Stimulated activated effector memory CD8-positive, alpha-beta T cell treated with anti-CD3 and anti-CD28 coated beads, Interleukin-12 subunit alpha, Interleukin-12 subunit beta, amount 100 ng/mL, for 72 hours (primary cell): ENCODE data around the gene KRT72.

ENCODE experiments used
- ATAC-seq: fragments of 150-1000 bp; cut with Tn5 transposase; 2 replicates; pipeline ENCODE4 v1.10.0; 2021
- DNase-seq, 2 donors: peaks; one replicate each; pipeline ENCODE4 v3.0.0; 2021 to 2022; ENCODE audit warnings: low spot score in 2 of 2
- H3K27ac Mint-ChIP-seq: one replicate; pipeline ENCODE4 v1.8.0; 2022; ENCODE audit warnings: mild to moderate bottlenecking, mixed read lengths
- H3K36me3 Mint-ChIP-seq: one replicate; pipeline ENCODE4 v1.8.0; 2022; ENCODE audit warnings: mild to moderate bottlenecking, mixed read lengths
- H3K4me1 Mint-ChIP-seq: one replicate; pipeline ENCODE4 v1.8.0; 2022; ENCODE audit warnings: mixed read lengths
- H3K4me3 Mint-ChIP-seq: one replicate; pipeline ENCODE4 v1.8.0; 2022; ENCODE audit warnings: mild to moderate bottlenecking, mixed read lengths
- H3K9me3 Mint-ChIP-seq: one replicate; pipeline ENCODE4 v1.8.0; 2022; ENCODE audit warnings: mixed read lengths

KRT72 gene

DNA sequence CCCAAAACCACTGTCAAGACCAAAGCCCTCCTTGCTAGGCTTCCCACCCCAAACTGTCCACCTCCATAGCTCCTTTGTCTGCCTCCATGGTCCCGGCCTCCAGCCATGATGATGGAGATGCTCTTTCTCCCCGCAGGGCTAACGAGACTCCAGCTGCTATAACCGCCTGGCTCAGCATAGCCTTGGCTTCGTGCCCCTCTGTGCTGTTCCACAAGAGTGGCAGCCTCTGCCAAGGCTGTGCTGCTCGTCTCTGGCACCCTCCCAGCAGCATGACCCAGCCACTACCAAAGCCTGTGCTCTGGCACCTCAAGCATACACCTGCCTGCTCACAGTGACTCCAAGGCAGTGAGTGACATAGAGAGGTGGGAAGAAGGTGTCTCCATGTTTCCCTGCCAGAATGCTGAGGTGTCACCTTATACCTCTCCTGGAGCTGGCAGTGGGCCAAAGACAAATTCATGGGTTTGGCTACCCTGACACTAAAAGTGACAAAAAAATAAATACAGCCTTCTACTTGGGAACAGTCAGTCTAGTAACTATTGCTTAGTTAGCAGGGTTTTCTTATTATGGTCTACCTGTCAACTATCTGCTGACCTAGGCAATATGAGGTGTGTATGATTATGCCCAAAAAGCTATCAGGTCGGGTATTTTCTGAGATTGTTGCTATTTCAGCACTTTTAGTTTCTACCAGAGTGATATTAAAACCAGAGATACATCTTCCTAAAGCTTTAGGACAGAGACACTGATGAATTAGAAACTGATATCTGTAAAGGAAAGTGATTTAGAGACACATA lies 33.2 kb upstream of the KRT72 start:
- Mint-ChIP-seq H3K36me3 (no peaks in the 10 kb centered on the region), H3K4me1 (peaks cover 37% of the 10 kb centered on the region), H3K9me3 (no peaks in the 10 kb centered on the region), H3K27ac (no peak overlapping the region), H3K4me3 (no peak overlapping the region)
- ATAC-seq (no peak), DNase-seq (peak in 1 of 2 donors; percentile 32)

DNA sequence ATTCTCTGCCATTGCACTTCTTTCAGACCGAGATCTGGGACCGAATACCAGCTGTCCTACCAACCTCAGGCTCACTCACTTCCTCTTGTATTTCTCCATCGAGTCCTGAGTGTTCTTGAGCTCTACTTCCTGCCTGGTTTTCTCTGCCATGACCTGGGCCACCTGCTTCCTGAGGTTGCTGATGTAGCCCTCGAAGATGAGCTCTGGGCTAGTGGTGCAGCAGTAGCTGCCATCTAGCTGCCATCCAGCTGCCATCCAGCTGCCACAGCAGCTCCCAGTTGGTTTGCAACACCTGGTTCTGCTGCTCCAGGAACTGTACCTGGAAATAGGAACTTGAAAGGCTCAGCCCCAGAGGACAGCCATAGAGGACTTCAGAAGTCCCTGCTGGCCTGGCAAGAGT lies 32.1 kb upstream of the KRT72 start:
- H3K36me3 Mint-ChIP-seq = no peaks in the 10 kb centered on the region
- H3K9me3 Mint-ChIP-seq = no peaks in the 10 kb centered on the region
- DNase-seq = peak in 1 of 2 donors; percentile 23
- ATAC-seq = no peak
- no peak overlapping the region for H3K4me3 Mint-ChIP-seq
- H3K4me1 Mint-ChIP-seq = peaks cover 40% of the 10 kb centered on the region
- H3K27ac Mint-ChIP-seq = no peak overlapping the region

DNA sequence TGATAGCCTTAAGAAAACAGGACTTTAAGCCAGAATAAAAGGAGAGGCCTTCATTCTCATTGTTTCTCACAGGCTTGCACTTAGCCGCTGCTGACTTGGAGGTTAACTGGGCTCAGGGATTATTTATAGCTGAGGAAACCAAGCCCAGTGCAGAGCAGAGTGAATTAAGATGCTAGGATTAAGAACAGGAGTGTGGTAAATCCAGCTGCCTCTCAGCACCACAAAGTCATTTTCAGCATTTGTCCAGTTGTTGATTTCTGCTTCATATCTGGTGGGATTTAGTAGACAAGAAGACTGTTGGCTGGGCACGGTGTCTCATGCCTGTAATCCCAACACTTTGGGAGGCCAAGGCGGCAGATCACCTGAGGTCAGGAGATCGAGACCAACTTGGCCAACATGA lies 31.4 kb upstream of the KRT72 start:
- DNase-seq (no peak), ATAC-seq (no peak)
- H3K9me3 Mint-ChIP-seq = no peaks in the 10 kb centered on the region
- no peaks in the 10 kb centered on the region for H3K36me3 Mint-ChIP-seq
- peaks cover 43% of the 10 kb centered on the region for H3K4me1 Mint-ChIP-seq
- H3K4me3 Mint-ChIP-seq = no peak overlapping the region
- no peak overlapping the region for H3K27ac Mint-ChIP-seq

DNA sequence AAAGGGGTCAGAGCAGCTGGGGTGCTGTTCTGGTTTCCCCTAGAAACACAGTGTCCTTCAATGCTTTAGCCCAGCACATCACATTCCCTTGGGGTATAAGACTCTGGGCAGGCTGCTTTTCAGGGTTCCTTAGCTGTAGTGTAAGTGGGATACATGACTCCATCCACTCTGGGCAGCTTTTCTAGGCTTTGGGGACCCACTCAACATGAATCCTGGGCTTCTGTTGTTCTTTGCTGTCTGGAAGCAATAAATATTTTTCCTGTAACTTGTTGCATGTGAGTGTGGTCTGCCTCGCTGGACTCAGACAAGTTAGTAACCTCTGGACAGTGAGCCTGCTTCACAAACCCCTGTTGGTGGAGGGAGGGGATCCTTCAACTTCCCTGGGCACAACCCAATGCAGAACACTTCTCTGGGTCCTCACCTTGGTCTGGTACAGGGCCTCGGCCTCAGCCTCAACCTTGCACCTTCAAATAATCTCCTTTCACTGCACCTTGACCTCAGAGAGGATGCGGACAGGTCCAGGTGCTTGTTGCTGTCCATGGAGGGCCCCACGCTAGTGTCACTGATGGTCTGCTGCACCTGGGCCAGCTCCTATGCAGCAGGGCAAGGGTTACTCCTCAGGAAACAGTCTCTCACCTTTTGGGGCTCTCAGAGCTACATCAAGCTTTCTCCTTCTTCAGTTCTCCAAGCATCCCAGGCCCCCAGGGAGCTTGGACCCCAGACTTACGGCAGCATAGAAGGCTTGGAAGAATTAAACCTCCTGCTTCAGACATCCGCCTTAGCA lies 30.6 kb upstream of the KRT72 start:
- Mint-ChIP-seq H3K36me3 (no peaks in the 10 kb centered on the region), H3K4me1 (peaks cover 43% of the 10 kb centered on the region), H3K27ac (no peak overlapping the region), H3K4me3 (no peak overlapping the region), H3K9me3 (no peaks in the 10 kb centered on the region)
- DNase-seq (peak in 1 of 2 donors; percentile 40), ATAC-seq (no peak)

DNA sequence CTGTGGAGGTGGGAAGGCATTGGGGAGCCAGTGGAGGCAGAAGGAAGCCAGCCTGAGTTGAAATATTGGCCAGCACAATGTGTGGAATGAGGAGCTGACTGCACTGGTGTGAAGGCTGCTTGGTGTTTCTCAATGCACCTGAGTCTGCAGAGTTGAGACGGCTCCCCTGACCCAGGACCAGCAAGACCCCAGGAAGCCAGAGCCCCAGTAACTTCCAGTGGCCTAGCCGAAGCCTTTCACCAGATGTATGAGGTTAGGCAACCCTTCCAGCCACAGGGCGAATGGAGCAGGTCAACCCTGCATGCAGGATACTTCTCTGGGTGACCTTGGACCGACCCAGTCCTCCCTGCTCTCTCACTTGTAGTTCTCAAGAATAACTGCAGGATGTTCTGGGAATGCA lies 30.0 kb upstream of the KRT72 start:
- Mint-ChIP-seq H3K36me3 (no peaks in the 10 kb centered on the region), H3K4me1 (peaks cover 43% of the 10 kb centered on the region), H3K9me3 (no peaks in the 10 kb centered on the region), H3K4me3 (no peak overlapping the region), H3K27ac (no peak overlapping the region)
- DNase-seq (peak in 1 of 2 donors; percentile 40), ATAC-seq (no peak)

DNA sequence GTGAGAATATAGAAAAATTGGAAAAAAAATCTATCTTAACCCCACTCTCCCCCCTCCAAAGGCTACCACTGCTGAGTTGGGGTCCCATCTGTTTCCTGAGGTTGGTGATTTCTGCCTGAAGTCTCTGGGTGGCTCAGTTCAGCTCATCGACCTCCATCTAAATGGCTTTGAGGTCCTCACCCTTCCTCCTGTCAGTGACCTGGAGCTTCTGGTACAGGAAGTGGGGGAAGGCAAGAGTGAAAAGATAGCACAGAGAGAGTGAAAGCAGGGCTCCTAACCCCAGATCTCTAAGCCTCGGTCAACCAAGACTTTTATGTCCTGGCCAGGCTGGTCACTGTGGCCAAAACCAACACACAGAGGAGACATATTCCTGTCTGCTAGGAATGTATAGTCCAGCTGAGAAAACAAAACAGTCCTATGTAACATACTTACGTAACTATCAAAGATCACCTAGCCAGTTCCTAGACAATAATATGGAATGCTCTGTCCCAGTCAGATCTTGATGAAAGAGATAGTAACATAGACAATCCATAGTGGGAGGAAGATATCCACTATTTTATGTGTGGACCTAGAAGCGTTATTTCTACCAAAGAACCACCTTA lies 29.4 kb upstream of the KRT72 start:
- H3K36me3 Mint-ChIP-seq = no peaks in the 10 kb centered on the region
- no peaks in the 10 kb centered on the region for H3K9me3 Mint-ChIP-seq
- H3K4me1 Mint-ChIP-seq = peaks cover 43% of the 10 kb centered on the region
- H3K27ac Mint-ChIP-seq = no peak overlapping the region
- no peak for ATAC-seq
- no peak overlapping the region for H3K4me3 Mint-ChIP-seq
- DNase-seq = no peak

DNA sequence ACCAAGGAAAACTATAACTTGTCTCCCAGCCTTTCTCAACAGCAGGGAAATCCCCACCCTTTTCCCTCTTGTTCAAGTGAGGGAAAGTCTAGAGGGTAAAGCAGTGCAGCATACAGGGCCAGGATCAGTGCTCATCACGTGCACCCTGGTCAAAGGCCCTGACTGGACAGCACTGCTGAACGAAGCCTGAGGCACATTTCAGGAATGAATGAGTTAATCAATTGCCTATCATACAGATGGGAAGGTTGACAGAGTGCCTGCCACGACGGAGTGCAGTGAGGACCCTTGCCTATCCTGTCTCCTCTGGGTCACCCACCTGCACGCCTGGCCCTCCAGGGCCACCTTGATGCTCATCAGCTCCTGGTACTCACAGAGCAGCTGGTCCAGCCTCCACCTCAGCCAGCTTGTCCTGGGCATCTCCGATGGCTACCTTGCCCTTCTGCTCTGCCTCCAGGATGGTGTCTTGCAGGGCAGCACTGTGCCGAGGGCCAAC lies 28.8 kb upstream of the KRT72 start:
- Mint-ChIP-seq H3K4me1 (peaks cover 43% of the 10 kb centered on the region), H3K27ac (no peak overlapping the region), H3K9me3 (no peaks in the 10 kb centered on the region), H3K36me3 (no peaks in the 10 kb centered on the region), H3K4me3 (no peak overlapping the region)
- ATAC-seq (no peak), DNase-seq (peak in 1 of 2 donors; percentile 30)

DNA sequence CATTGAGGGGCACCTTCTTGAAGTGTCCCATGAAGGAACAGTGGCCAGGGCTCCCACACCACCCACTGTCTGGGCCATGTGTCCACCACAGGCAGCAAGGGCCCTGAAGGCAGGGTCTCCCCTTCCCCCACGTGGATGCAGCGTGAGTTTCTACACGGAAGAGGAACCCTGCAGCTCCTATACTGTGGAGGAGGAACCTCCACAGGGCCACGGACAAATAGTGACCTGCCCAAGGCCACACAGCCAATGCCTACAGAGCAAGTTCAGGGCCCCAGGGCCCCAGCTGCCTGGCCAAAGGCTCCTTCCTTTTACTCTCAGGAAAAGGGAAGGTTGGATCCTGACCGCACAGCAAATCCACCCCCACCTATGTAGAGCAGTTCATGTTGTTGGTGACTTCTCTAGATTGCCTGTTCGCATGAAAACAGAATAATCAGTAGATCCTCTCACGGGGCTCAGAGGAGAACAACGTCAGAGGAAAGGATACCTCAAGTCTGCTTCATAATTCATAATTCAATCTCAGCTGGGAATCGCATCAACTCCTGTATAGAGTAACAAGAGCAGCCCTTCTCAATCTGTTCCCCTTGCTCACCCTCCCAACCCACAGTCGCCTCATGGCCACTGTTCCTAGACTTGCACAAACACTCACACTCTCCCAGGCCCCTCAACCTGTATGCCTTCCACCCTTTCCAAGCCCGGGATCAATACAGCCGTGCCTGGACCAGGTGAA lies 28.2 kb upstream of the KRT72 start:
- ATAC-seq (no peak), DNase-seq (peak in 1 of 2 donors; percentile 43)
- H3K27ac Mint-ChIP-seq = no peak overlapping the region
- H3K4me1 Mint-ChIP-seq = peaks cover 42% of the 10 kb centered on the region
- no peaks in the 10 kb centered on the region for H3K9me3 Mint-ChIP-seq
- no peaks in the 10 kb centered on the region for H3K36me3 Mint-ChIP-seq
- H3K4me3 Mint-ChIP-seq = no peak overlapping the region

DNA sequence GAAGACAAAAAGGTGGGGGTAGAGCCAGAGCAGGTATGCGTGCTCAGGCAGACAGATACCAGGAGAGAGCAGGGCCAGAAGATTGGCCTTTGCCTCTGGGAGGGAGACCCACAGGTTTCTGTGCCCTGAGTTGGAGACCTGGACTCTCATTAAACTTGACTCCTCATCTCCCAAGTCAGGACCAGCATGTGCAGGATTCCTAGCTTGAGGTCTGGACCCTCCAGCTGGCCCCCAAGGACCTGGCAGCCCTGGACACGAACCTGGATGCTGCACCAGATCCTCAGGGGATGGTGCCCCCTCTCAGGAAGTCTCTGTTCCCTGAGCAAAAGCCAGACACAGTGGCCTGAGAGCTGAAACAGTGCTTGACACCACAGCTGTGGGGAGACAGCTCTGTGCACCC lies 27.6 kb upstream of the KRT72 start:
- Mint-ChIP-seq H3K36me3 (no peaks in the 10 kb centered on the region), H3K27ac (no peak overlapping the region), H3K4me1 (peaks cover 36% of the 10 kb centered on the region), H3K9me3 (no peaks in the 10 kb centered on the region), H3K4me3 (no peak overlapping the region)
- peak in 1 of 2 donors; percentile 34 for DNase-seq
- ATAC-seq = no peak

DNA sequence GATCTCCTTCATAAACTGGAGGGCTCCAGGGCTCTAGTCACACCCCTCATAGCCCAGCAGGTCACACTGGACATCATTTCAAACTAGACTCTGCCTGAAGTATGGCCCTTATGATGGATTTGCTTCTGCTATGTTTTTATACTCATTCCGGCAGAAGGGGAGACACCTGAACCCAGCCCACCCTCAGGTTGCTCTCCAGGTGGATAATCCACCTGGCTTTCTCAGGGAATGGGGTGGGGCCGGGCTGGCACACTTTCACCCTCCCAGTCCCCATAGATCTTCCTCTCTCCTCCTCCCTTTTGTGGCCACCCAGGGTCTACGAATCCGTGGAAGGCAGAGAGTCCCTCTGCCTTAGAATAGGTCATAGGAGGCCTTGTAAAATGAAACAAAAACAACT lies 26.8 kb upstream of the KRT72 start:
- Mint-ChIP-seq H3K4me3 (no peak overlapping the region), H3K4me1 (peaks cover 29% of the 10 kb centered on the region), H3K36me3 (no peaks in the 10 kb centered on the region), H3K27ac (peak overlapping the region; percentile 1), H3K9me3 (no peaks in the 10 kb centered on the region)
- ATAC-seq (no peak), DNase-seq (no peak)

DNA sequence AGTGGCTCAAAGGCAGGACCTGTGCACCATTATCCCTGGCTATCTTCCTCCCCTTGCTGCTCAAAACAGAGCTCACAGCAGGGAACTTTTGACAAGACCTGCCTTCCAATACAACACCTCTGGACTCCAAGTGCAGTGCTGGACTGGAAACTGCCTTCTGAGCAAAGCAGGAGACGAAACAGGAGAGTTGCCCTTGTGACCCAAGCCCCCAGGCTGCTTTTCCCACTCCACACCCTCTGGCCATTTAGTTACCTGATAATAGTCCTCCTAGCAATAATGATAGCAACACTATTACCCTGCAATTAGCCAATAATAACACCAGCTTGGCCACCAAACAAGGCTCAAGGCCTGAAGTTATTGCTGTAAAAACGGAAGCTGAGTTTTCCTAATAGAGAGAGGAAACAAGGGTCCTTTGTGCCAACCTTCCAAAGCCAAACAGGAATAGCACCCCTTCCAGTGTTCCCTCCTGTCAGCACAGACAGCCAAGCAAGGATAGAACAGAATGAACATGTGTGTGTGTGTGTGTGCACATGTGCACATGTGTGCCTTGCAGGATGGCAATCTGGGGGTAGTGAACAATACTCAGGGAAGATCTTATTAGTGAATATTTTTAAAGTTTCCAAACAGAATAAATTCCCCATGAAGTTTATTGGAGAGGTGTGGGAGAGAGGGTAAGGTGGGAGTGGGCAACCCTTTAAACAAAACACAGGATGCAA lies 26.3 kb upstream of the KRT72 start:
- H3K36me3 Mint-ChIP-seq = no peaks in the 10 kb centered on the region
- H3K27ac Mint-ChIP-seq = no peak overlapping the region
- no peak for ATAC-seq
- H3K9me3 Mint-ChIP-seq = no peaks in the 10 kb centered on the region
- peak in 1 of 2 donors; percentile 18 for DNase-seq
- peaks cover 24% of the 10 kb centered on the region for H3K4me1 Mint-ChIP-seq
- no peak overlapping the region for H3K4me3 Mint-ChIP-seq

DNA sequence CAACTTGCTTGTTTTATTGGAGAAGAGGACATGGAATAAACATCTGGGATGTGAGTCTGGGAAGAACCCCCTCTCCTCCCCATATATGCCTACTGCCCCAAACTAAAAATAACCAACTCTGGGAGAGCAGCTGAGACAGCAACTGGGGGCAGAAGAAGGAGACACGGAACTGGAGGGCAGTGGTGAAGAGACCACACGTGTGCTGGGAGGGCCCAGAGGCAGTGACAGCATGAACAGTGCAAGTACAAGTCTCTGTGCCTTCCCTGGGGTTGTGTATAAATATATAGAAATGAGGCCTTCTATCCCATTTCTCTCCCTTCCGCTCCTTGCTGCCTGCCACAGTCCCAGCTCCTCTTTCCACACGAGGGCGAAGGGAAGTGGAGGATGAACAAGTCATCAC lies 21.1 kb upstream of the KRT72 start:
- DNase-seq (no peak), ATAC-seq (no peak)
- H3K4me3 Mint-ChIP-seq = no peak overlapping the region
- no peak overlapping the region for H3K27ac Mint-ChIP-seq
- H3K4me1 Mint-ChIP-seq = no peaks in the 10 kb centered on the region
- H3K36me3 Mint-ChIP-seq = no peaks in the 10 kb centered on the region
- H3K9me3 Mint-ChIP-seq = no peaks in the 10 kb centered on the region

DNA sequence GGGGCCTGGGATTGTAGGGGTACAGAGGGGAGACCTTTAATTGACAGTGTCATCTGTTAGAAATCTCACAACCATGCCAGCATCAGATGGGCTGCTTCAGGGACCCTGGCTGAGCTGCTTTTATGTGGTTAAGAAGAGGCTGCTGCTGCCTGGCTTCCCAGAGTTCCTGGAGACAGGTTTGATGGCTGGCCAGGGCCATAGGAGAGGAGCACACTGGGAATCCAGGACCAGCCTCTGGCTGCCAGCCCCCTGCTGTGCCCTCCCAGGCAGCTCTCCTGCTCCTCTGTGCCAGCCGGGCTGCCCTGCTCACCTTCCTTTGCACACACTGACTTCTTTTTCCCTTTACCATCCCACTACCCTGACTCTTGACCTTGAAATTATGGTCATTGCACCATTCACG lies 17.6 kb upstream of the KRT72 start:
- DNase-seq = peak in 1 of 2 donors; percentile 32
- peaks cover 18% of the 10 kb centered on the region for H3K4me1 Mint-ChIP-seq
- ATAC-seq = no peak
- H3K27ac Mint-ChIP-seq = no peak overlapping the region
- no peaks in the 10 kb centered on the region for H3K36me3 Mint-ChIP-seq
- no peak overlapping the region for H3K4me3 Mint-ChIP-seq
- no peaks in the 10 kb centered on the region for H3K9me3 Mint-ChIP-seq

DNA sequence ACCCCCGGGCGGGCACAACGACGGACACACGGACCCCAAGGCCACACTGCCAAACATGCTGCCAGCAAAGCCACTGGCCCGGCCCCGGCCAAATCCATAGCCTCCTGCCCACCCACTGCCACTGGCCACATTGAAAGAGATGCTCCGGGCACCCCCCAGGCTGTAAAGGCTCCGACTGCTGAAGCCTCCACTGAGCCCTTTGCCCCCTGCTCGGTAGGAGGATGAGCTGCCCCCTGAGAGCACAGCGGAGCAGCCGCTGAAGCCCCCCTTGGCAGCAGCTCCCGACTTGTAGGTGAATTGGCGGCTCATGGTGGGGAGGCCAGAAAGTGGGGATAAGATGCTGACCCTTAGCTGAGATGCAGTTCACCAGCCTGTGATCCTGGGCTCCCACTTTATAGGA lies 17.0 kb upstream of the KRT72 start, which contains the start of gene KRT73:
KRT73 (minus strand) TSS at position 344 of the 400 bp plus-strand sequence; CDS start at position 309, 35 bp downstream.
- Mint-ChIP-seq H3K9me3 (no peaks in the 10 kb centered on the region), H3K36me3 (no peaks in the 10 kb centered on the region), H3K4me1 (peaks cover 21% of the 10 kb centered on the region), H3K27ac (peak within 1 kb of the TSS; percentile 13), H3K4me3 (no peak within 1 kb of the TSS)
- DNase-seq (peak in 1 of 2 donors; percentile 34), ATAC-seq (no peak)
